Muscle layer of duodenum (tissue), 2 donors: Measurements from ENCODE around the gene ABAT.
"Not testable (repeated sequence)": the region's sequence is repeated elsewhere in the genome, so short reads cannot be mapped to it uniquely, and the experiment has no call there.

Experiments
- H3K27ac ChIP-seq: one replicate; pipeline ENCODE4 v1.7.0; 2013; ENCODE audit warnings: mild to moderate bottlenecking, low read length
- H3K27me3 ChIP-seq: one replicate; pipeline ENCODE4 v1.7.0; 2013; ENCODE audit warnings: low read depth, mild to moderate bottlenecking, control low read depth, low read length
- H3K36me3 ChIP-seq, 2 donors: one replicate each; pipeline ENCODE4 v1.7.0; 2013; ENCODE audit warnings: low read length in 2 of 2, control low read depth in 1 of 2, mild to moderate bottlenecking in 1 of 2; ENCODE audit not compliant: insufficient read depth in 2 of 2, control insufficient read depth in 1 of 2
- H3K4me1 ChIP-seq, 2 donors: one replicate each; pipeline ENCODE4 v1.7.0; 2013; ENCODE audit warnings: low read length in 2 of 2, mild to moderate bottlenecking in 2 of 2, control low read depth in 1 of 2, moderate library complexity in 1 of 2; ENCODE audit not compliant: insufficient read depth in 2 of 2, control insufficient read depth in 1 of 2
- H3K4me3 ChIP-seq, 2 donors: one replicate each; pipeline ENCODE4 v1.7.0; 2013; ENCODE audit warnings: low read length in 2 of 2, low read depth in 1 of 2, mild to moderate bottlenecking in 1 of 2
- H3K9me3 ChIP-seq, 2 donors: one replicate each; pipeline ENCODE4 v1.7.0; 2013; ENCODE audit warnings: low read length in 2 of 2, control low read depth in 1 of 2, mild to moderate bottlenecking in 1 of 2; ENCODE audit not compliant: control insufficient read depth in 1 of 2
- donor health status: healthy.

The ABAT gene

DNA sequence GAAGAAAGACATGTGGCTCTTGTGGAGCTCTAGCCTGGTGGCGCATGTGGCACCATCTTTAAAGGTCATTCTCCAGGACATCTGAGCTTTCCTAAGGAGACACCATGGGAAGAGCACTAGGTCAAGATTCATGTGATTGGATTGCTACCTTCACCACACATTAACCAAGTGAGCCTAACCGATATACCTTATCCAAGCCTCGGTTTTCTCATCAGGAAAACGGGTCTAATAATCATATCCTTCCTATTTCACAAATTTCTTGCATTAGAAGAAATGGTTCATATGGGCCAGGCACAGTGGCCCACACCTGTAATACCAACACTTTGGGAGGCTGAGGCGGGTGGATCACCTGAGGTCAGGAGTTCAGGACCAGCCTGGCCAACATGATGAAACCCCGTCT lies 64.7 kb downstream of the ABAT start:
- Histone ChIP-seq H3K36me3 (peaks cover 0 to 6% of the 10 kb centered on the region in 2 donors), H3K4me1 (peaks cover 0 to 3% of the 10 kb centered on the region in 2 donors), H3K27ac (no peak overlapping the region), H3K4me3 (no peak overlapping the region), H3K9me3 (no peaks in the 10 kb centered on the region), H3K27me3 (no peaks in the 10 kb centered on the region)

DNA sequence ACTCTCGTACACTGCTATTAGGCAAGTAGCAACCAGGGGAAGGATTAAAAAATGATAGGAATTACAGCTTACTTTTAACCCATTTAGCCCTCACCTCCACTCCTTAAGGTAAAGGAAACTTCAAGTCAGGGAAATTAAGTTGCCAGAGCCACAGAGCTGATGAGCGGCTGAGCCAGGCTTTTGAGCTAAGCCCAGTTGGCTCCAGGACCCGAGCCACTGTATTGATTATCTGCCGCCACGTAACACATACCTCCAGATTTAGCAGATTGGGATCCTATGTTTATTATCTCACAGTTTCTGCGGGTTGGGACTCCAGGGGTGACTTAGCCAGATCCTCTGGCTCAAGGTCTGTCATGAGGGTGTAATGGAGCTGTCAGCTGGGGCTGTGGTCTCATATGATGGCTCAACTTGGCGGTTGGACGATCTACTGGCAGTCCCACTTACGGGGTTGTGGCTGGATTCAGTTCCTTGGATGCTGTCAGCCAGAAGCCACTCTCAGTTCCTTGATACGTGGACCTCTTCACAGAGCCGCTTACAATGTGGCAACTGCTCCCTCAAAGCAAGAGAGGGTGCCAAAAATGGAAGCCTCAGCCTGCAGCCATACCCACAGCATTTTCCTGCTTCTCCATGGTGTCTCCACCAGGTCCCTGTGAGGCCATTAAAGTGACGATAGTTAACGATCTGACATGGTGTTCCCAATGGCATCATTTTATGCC lies 65.7 kb downstream of the ABAT start:
- H3K36me3 ChIP-seq, result peaks cover 0 to 6% of the 10 kb centered on the region in 2 donors
- no peaks in the 10 kb centered on the region for H3K9me3 ChIP-seq
- H3K4me1 ChIP-seq, result peaks cover 0 to 3% of the 10 kb centered on the region in 2 donors
- H3K27me3 ChIP-seq, result no peaks in the 10 kb centered on the region
- no peak overlapping the region for H3K27ac ChIP-seq
- H3K4me3 ChIP-seq, result no peak overlapping the region

DNA sequence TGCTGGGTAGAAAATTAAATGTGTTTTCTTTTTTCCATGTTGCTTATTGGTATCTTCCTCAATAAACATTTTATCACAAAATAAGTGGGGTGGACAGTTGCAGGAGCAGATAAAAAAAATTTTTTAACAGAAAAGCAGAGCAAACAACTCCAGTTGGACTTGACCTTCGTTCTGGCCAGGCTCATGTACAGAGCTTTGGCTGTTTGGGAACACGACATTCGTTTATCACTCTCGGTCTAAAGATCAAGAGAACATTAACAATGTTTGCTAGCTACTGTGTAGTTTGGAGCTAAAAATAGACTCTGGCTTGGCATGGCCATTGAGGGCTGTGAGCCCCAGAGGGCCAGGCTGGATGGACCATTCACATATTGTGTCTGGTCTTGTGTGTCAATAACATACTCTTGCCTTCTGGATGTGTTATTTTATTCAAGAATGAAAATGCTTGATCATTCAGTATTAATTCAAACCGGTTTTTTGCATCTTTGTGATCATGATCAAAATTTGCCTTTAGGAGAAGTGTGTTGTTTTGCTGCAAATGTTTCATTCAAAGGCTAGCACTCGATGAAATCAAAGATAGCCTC lies 66.4 kb downstream of the ABAT start:
- Histone ChIP-seq H3K4me3 (no peak overlapping the region), H3K27me3 (no peaks in the 10 kb centered on the region), H3K27ac (peak overlapping the region; percentile 34), H3K9me3 (no peaks in the 10 kb centered on the region), H3K36me3 (peaks cover 0 to 6% of the 10 kb centered on the region in 2 donors), H3K4me1 (peaks cover 0 to 3% of the 10 kb centered on the region in 2 donors)

DNA sequence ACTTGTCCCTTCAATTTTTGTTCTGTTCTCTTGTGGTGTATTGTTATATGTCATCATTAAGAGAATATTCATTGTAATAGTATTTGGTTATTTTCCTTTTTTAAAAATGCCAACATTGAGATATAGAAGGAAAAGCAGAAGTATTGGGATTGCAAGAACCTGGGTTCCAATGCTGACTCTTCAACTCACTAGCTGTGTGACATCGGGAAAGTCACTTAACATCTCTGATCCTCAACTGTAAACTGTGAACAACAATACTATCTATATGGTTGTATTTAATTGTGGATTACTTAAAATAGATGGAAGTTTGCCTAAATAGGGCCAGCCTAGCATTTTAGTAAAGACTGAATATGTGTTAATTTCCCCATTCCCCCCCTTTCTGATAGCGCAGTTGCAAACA lies 67.2 kb downstream of the ABAT start:
- H3K27ac ChIP-seq, result peak overlapping the region; percentile 34
- no peaks in the 10 kb centered on the region for H3K27me3 ChIP-seq
- H3K4me3 ChIP-seq, result no peak overlapping the region
- peaks cover 0 to 1% of the 10 kb centered on the region in 2 donors for H3K36me3 ChIP-seq
- no peaks in the 10 kb centered on the region for H3K9me3 ChIP-seq
- peaks cover 0 to 3% of the 10 kb centered on the region in 2 donors for H3K4me1 ChIP-seq

DNA sequence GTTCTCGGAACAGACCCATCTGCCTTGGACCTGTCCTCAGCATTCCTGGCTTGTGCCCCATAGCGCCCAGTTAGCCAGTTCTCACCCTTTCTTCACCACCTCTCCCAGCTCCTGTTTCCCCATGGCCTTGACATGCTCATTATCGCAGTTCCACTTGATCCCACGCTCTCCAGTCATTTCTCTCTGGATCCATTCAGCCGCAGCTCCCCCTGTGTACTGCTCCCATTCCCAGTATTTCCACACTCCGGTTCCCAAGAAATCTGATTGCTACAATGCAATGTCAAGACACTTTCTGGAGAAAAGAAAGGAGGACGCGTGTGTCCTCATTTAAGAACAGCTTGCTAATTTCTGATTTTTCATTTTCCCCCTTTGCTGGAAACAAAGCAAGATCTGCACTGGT lies 67.7 kb downstream of the ABAT start:
- Histone ChIP-seq H3K36me3 (no peaks in the 10 kb centered on the region), H3K27ac (no peak overlapping the region), H3K4me1 (peaks cover 0 to 3% of the 10 kb centered on the region in 2 donors), H3K4me3 (no peak overlapping the region), H3K9me3 (no peaks in the 10 kb centered on the region), H3K27me3 (no peaks in the 10 kb centered on the region)

DNA sequence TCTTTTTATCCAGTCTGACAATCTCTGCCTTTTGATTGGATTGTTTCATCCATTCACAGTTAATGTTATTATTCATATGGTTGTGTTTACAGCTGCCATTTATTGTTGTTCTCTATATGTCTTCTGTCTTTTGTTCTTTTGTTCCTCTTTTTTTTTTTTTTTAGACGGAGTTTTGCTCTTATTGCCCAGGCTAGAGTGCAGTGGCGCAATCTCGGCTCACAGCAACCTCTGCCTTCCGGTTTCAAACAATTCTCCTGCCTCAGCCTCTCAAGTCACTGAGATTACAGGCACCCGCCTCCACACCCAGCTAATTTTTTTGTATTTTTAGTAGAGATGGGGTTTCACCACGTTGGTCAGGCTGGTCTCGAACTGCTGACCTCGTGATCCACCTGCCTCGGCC lies 74.5 kb downstream of the ABAT start:
- H3K9me3 ChIP-seq, H3K4me3 ChIP-seq, H3K36me3 ChIP-seq, H3K4me1 ChIP-seq, H3K27ac ChIP-seq, H3K27me3 ChIP-seq: not testable (repeated sequence)

DNA sequence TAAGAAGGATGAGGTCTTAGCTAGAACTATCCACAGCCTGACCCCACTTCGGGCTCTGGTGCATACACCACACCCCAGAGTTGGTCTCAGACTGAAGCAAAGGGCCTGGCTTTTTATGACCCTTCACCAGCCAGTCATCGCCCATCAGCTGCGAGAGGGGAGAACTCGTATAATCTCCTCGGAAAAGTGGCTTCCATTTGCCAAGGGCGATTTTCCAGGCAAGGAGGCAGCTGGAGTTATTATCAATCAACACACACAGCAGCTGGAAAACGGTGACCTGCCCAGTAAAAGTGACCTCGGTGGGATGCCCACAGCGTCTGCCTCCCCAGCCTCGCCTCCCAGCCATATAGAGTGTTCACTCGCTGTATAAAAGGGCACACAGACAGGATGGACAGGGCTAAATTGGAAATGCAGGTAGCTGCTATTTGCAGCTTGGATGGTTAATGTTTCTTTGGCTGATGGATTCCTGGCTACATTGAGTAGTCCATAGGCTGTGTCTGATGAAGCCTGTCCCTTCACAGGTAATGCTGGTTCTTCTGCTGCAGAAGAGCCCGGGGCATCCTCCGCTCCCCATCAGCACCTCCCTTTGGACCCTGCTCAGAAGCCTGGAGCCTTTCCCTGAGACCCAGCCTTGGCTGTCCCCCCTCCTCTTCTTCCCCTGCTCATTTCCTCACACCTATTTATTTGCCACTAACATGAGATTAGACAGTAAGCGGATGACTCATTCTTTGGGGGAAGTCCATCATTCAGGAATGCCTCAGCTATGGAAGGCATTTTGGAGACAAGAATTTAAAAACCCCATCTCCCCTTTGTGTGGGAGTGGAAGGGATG lies 77.3 kb downstream of the ABAT start:
- no peak overlapping the region for H3K27ac ChIP-seq

DNA sequence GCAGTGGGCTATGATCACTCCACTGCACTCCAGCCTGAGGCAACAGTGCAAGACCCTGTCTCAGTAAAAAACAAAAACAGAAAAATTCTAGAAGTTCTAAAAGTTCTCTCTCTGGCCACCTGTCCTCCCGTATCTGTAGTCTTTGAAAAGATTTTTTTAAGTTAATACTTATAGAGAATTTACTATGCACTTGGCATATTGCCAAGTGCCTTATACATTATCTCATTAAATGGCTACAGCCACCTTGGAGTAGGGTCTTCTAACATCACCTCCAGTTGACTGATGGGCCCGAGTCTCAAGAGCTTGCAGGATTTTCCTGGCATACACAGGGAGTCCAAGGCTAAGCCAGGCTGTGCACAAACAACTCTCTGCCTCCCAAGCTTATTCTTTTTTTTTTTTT lies 78.3 kb downstream of the ABAT start:
- H3K4me1 ChIP-seq, result no peaks in the 10 kb centered on the region
- H3K27ac ChIP-seq, result no peak overlapping the region
- H3K27me3 ChIP-seq, result no peaks in the 10 kb centered on the region
- H3K9me3 ChIP-seq, result no peaks in the 10 kb centered on the region
- peaks cover 0 to 11% of the 10 kb centered on the region in 2 donors for H3K36me3 ChIP-seq
- no peak overlapping the region for H3K4me3 ChIP-seq

More for the DNA sequence above, 77.3 kb downstream of the ABAT start:
- Histone ChIP-seq H3K9me3 (no peaks in the 10 kb centered on the region), H3K27me3 (no peaks in the 10 kb centered on the region), H3K36me3 (peaks cover 0 to 8% of the 10 kb centered on the region in 2 donors), H3K4me1 (no peaks in the 10 kb centered on the region), H3K4me3 (no peak overlapping the region)

DNA sequence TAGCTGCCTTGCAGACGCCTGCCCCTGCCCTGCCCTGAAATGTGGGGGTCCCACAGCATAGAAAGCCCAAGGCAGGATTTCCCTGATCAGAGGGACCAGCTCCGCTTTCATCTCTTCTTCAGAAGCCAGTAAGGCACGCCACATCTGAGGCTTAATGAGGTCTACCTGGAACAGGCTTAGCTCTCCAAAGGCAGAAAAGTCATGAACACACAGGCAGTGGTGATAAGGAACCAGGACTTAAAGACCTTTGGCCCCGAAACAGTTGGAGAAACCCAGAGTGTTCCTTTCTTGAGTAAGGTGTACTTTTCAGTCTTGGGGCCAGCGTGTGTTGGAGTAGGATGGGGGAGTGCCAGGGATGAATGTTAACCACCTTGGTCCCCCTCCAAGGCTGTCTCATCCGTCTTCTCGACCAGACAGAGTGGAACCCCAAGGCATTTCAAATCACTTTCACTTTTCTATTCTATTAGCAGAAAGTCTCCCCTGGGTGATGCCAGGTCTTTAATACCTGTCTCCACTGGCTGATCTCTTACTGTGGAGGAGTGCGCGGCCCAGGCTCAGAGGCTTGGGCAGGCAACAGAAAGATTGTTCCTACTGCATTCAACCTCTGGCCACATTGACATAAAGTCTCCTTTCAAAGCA lies 79.1 kb downstream of the ABAT start:
- H3K4me1 ChIP-seq, result no peaks in the 10 kb centered on the region
- H3K27ac ChIP-seq, result no peak overlapping the region
- peaks cover 0 to 14% of the 10 kb centered on the region in 2 donors for H3K36me3 ChIP-seq
- H3K27me3 ChIP-seq, result no peaks in the 10 kb centered on the region
- no peaks in the 10 kb centered on the region for H3K9me3 ChIP-seq
- no peak overlapping the region for H3K4me3 ChIP-seq

DNA sequence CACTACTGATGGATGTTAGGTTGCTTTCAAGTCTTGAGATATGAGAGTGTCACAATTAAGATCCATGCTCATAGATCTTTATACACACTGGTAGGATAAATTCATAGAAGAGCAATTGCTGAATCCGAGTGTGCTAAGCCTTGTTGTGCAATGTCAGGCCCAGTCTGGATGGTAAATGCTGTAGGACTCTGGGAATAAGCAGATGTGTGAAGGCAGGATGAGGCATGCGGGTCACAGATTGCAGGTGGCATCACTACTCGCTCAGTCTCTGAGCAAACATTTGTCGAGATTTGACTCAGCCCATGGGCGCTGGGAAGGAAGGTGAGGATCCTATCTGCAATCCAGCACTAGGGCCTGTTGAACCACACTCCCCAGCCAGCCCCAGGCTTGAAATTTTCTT lies 82.3 kb downstream of the ABAT start:
- H3K9me3 ChIP-seq, result no peaks in the 10 kb centered on the region

DNA sequence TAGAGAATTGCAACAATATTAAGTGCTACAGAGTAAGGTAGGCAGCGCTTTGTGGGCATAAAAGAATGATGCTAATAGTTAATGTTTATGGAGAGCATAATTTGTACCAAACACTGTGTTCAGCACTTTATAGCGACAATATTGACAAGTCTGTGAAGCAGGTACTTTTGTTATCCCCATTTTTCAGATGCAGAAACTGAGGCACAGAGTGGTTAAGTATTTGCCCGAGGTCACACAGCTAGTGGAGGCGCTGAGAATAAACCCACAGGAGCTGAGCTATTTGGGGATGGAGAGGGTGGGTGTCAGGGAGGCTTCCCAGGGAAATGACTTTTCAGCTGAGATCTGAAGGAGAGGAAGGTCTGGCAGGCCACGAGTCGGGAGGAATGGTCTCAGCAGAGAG lies 83.6 kb downstream of the ABAT start:
- no peak overlapping the region for H3K4me3 ChIP-seq

More for the DNA sequence above, 82.3 kb downstream of the ABAT start:
- no peaks in the 10 kb centered on the region for H3K4me1 ChIP-seq
- H3K27me3 ChIP-seq, result no peaks in the 10 kb centered on the region
- no peak overlapping the region for H3K27ac ChIP-seq
- H3K4me3 ChIP-seq, result no peak overlapping the region
- H3K36me3 ChIP-seq, result peaks cover 0 to 9% of the 10 kb centered on the region in 2 donors

More for the DNA sequence above, 83.6 kb downstream of the ABAT start:
- no peak overlapping the region for H3K27ac ChIP-seq
- H3K4me1 ChIP-seq, result no peaks in the 10 kb centered on the region
- no peaks in the 10 kb centered on the region for H3K9me3 ChIP-seq
- peaks cover 0 to 6% of the 10 kb centered on the region in 2 donors for H3K36me3 ChIP-seq
- H3K27me3 ChIP-seq, result no peaks in the 10 kb centered on the region
